Keratinocyte (primary cell): ENCODE measurements around the gene LEKR1. TPM values are rescaled to one million over a fixed set of nuclear protein-coding genes. Genes with fewer than 3 reads are reported as not detected.

Experiments used
- DNase-seq: peaks from one replicate; pipeline ENCODE4 v3.0.0-alpha.2; 2011; ENCODE audit warnings: low read depth, missing footprints, low spot score
- FAIRE-seq: peaks from 2 replicates; lab custom pipeline; 2011; peaks lifted over from hg19 to GRCh38; lab: Jason Lieb, UNC
- H2AFZ ChIP-seq: 2 replicates; pipeline ENCODE4 v1.6.0; 2012; ENCODE audit warnings: low read length, control low read depth, inconsistent platforms; ENCODE audit not compliant: control insufficient read depth
- H3K27ac ChIP-seq: 2 replicates; pipeline ENCODE4 v1.5.1; 2011; ENCODE audit warnings: low read length; ENCODE audit not compliant: control insufficient read depth, insufficient read depth
- H3K27me3 ChIP-seq: 3 replicates; pipeline ENCODE4 v1.6.0; 2011; ENCODE audit warnings: low read length; ENCODE audit not compliant: control insufficient read depth, insufficient read depth; ENCODE audit errors: extremely low read depth
- H3K36me3 ChIP-seq, 2 experiments: 2 replicates in 1 of 2; 3 replicates in 1 of 2; pipeline ENCODE4 v1.5.1; 2011; ENCODE audit warnings: low read length in 2 of 2, mild to moderate bottlenecking in 1 of 2; ENCODE audit not compliant: control insufficient read depth in 2 of 2, insufficient read depth in 2 of 2; ENCODE audit errors: extremely low read depth in 1 of 2
- H3K4me1 ChIP-seq: 3 replicates; pipeline ENCODE4 v1.5.1; 2011; ENCODE audit warnings: low read length; ENCODE audit not compliant: control insufficient read depth, insufficient read depth; ENCODE audit errors: extremely low read depth
- H3K4me2 ChIP-seq: 3 replicates; pipeline ENCODE4 v1.6.0; 2011; ENCODE audit warnings: low read depth, low read length; ENCODE audit not compliant: control insufficient read depth, insufficient read depth; ENCODE audit errors: extremely low read depth
- H3K4me3 ChIP-seq, 3 experiments: fragments of 200-600 bp in 1 of 3; sonication (generic) in 1 of 3; 2 replicates in 2 of 3; 3 replicates in 1 of 3; pipeline ENCODE4 v1.5.1; 2011 to 2016; ENCODE audit warnings: low read length in 3 of 3, mild to moderate bottlenecking in 3 of 3, control low read depth in 2 of 3, inconsistent platforms in 1 of 3, low read depth in 1 of 3, mixed read lengths in 1 of 3, mixed run types in 1 of 3, moderate library complexity in 1 of 3; ENCODE audit not compliant: control insufficient read depth in 2 of 3, insufficient read depth in 2 of 3; ENCODE audit errors: extremely low read depth in 1 of 3
- H3K79me2 ChIP-seq: 2 replicates; pipeline ENCODE4 v1.6.0; 2012; ENCODE audit warnings: low read length; ENCODE audit not compliant: control insufficient read depth, insufficient read depth
- H3K9ac ChIP-seq: 3 replicates; pipeline ENCODE4 v1.6.0; 2011; ENCODE audit warnings: low read length; ENCODE audit not compliant: control insufficient read depth, insufficient read depth; ENCODE audit errors: extremely low read depth
- H3K9me1 ChIP-seq: 3 replicates; pipeline ENCODE4 v1.6.0; 2011; ENCODE audit warnings: low read length; ENCODE audit not compliant: control insufficient read depth, insufficient read depth; ENCODE audit errors: extremely low read depth
- H3K9me3 ChIP-seq: 2 replicates; pipeline ENCODE4 v1.5.1; 2012; ENCODE audit warnings: low read depth, low read length; ENCODE audit not compliant: control insufficient read depth
- H4K20me1 ChIP-seq: 3 replicates; pipeline ENCODE4 v1.6.0; 2011; ENCODE audit warnings: low read length; ENCODE audit not compliant: control insufficient read depth, insufficient read depth; ENCODE audit errors: extremely low read depth
- CTCF ChIP-seq, 3 experiments: IDR thresholded peaks in 1 of 3; conservative IDR thresholded peaks in 1 of 3; optimal IDR thresholded peaks in 1 of 3; 2 replicates in 2 of 3; 3 replicates in 1 of 3; pipeline versions ENCODE3 to v1.5.1; 2011; ENCODE audit warnings: low read length in 3 of 3, mild to moderate bottlenecking in 3 of 3, moderate library complexity in 2 of 3, control low read depth in 1 of 3, inconsistent platforms in 1 of 3; ENCODE audit not compliant: insufficient read depth in 2 of 3; ENCODE audit errors: extremely low read depth in 1 of 3
- EZH2 ChIP-seq: IDR thresholded peaks from one replicate; pipeline ENCODE4 v1.6.1; 2012; ENCODE audit warnings: inconsistent platforms, mild to moderate bottlenecking, low read length, moderate library complexity
- dilution Hi-C: fragments of 300-500 bp; cut with MboI; formaldehyde crosslinking; loops from one replicate; pipeline ENCODE4 v1.7.0; 2020; ENCODE audit warnings: low sequenced_read_pairs; ENCODE audit not compliant: extremely low pct_ligation_motif_present
- polyA plus RNA-seq, 5 experiments: library from polyadenylated mRNA; depleted of rRNA in 3 of 5; stranded (reverse) in 3 of 5; stranded (forward) in 1 of 5; unstranded in 1 of 5; fragments of >200 nt; gene quantifications; 1 replicate in 1 of 5; 2 replicates in 3 of 5; 3 replicates in 1 of 5; pipeline versions ENCODE4 v1.2.1 to v1.2.3, GENCODE V29; 2011 to 2012; ENCODE audit warnings: missing spikeins in 2 of 5, low read depth in 1 of 5, low replicate concordance in 1 of 5

The LEKR1 gene
- polyA plus RNA-seq, 1 donor (not counting 4 experiments of a cell fraction or from before 2014, with no cell fraction given): 0.63 TPM

GRCh38 chr3:157088601-157089454 is 262.7 kb downstream of the LEKR1 start:
- no peaks in the 10 kb centered on the region for H3K9me3 ChIP-seq
- peaks cover 50% of the 10 kb centered on the region for H3K4me1 ChIP-seq
- H3K36me3 ChIP-seq: no peaks in the 10 kb centered on the region
- FAIRE-seq (peak; percentile 43), DNase-seq (peak; percentile 63)
- H3K4me2 ChIP-seq: peak overlapping the region; percentile 90
- H3K27ac ChIP-seq: peak overlapping the region; percentile 98
- dilution Hi-C loops: no loop called here
- H4K20me1 ChIP-seq: no peaks in the 10 kb centered on the region
- H2AFZ ChIP-seq: peak overlapping the region; percentile 68
- H3K9ac ChIP-seq: peak overlapping the region; percentile 95
- H3K27me3 ChIP-seq: no peaks in the 10 kb centered on the region
- H3K79me2 ChIP-seq: no peaks in the 10 kb centered on the region
- H3K9me1 ChIP-seq: no peaks in the 10 kb centered on the region
- TF ChIP-seq CTCF (optimal IDR thresholded peaks at IDR 0.05 in 1 of 3, IDR thresholded peaks at IDR 0.05 in 1 of 3, conservative IDR thresholded peaks at IDR 0.05 in 1 of 3; ENCODE audit: extremely low read depth in 1 of 3, insufficient read depth in 2 of 3, low read length in 3 of 3) (peak in 2 of 3 experiments; percentile 7), EZH2 (no peak)
- H3K4me3 ChIP-seq: peak overlapping the region; percentile 37 to 67 (median 57)

GRCh38 chr3:157089455-157090221 is 263.5 kb downstream of the LEKR1 start:
- peak overlapping the region in 1 of 3 experiments; percentile 67 for H3K4me3 ChIP-seq
- H3K9me1 ChIP-seq: no peaks in the 10 kb centered on the region
- H3K27ac ChIP-seq: peak overlapping the region; percentile 98
- dilution Hi-C loops: no loop called here
- H3K9ac ChIP-seq: peak overlapping the region; percentile 95
- peak overlapping the region; percentile 90 for H3K4me2 ChIP-seq
- no peaks in the 10 kb centered on the region for H3K27me3 ChIP-seq
- no peak for DNase-seq
- FAIRE-seq: peak; percentile 23
- no peaks in the 10 kb centered on the region for H4K20me1 ChIP-seq
- peak overlapping the region; percentile 68 for H2AFZ ChIP-seq
- H3K9me3 ChIP-seq: no peaks in the 10 kb centered on the region
- H3K36me3 ChIP-seq: no peaks in the 10 kb centered on the region
- H3K4me1 ChIP-seq: peaks cover 57% of the 10 kb centered on the region
- H3K79me2 ChIP-seq: no peaks in the 10 kb centered on the region
- TF ChIP-seq EZH2 (no peak), CTCF (optimal IDR thresholded peaks at IDR 0.05 in 1 of 3, IDR thresholded peaks at IDR 0.05 in 1 of 3, conservative IDR thresholded peaks at IDR 0.05 in 1 of 3; ENCODE audit: extremely low read depth in 1 of 3, insufficient read depth in 2 of 3, low read length in 3 of 3) (no peak)
